Neural progenitor cell (in vitro differentiated cells): Measurements from ENCODE around the gene INPP4B. TPM values are rescaled to one million over a fixed set of nuclear protein-coding genes. Genes with fewer than 3 reads are reported as not detected.
A peak's percentile ranks its signal among the peaks of the same experiment; 100 is the strongest.

Experiments
- DNase-seq: peaks from one replicate; pipeline ENCODE4 v3.0.0-alpha.2; 2016; ENCODE audit warnings: low spot score
- H2AFZ ChIP-seq: fragments of 200-600 bp; sonication (generic); replicated peaks from 2 replicates; pipeline ENCODE4 v1.6.1; 2016; ENCODE audit warnings: antibody characterized with exemption
- H3F3A ChIP-seq: fragments of 200-600 bp; sonication (generic); 2 replicates; pipeline ENCODE4 v1.6.1; 2016; ENCODE audit warnings: antibody characterized with exemption, low read depth
- H3K27ac ChIP-seq: fragments of 200-600 bp; sonication (generic); 2 replicates; pipeline ENCODE4 v1.5.1; 2016; ENCODE audit warnings: mild to moderate bottlenecking
- H3K27me3 ChIP-seq: fragments of 200-600 bp; sonication (generic); 2 replicates; pipeline ENCODE4 v1.6.1; 2016; ENCODE audit warnings: mild to moderate bottlenecking, moderate library complexity
- H3K36me3 ChIP-seq: fragments of 200-600 bp; sonication (generic); 2 replicates; pipeline ENCODE4 v1.5.1; 2016
- H3K4me1 ChIP-seq: fragments of 200-600 bp; sonication (generic); 2 replicates; pipeline ENCODE4 v1.6.1; 2016; ENCODE audit warnings: mixed run types
- H3K4me2 ChIP-seq: fragments of 200-600 bp; sonication (generic); 2 replicates; pipeline ENCODE4 v1.6.1; 2016
- H3K4me3 ChIP-seq: fragments of 200-600 bp; sonication (generic); 2 replicates; pipeline ENCODE4 v1.5.1; 2016
- H3K79me2 ChIP-seq: fragments of 200-600 bp; sonication (generic); 2 replicates; pipeline ENCODE4 v1.6.1; 2016; ENCODE audit warnings: low read depth
- H3K9ac ChIP-seq: fragments of 200-600 bp; sonication (generic); 2 replicates; pipeline ENCODE4 v1.6.1; 2016
- H3K9me3 ChIP-seq: fragments of 200-600 bp; sonication (generic); 2 replicates; pipeline ENCODE4 v1.5.1; 2016; ENCODE audit warnings: low read depth
- H4K20me1 ChIP-seq: fragments of 200-600 bp; sonication (generic); 2 replicates; pipeline ENCODE4 v1.6.1; 2016; ENCODE audit warnings: low read depth
- H3K27ac Mint-ChIP-seq: 3 replicates; pipeline ENCODE4 v1.8.0; 2021; ENCODE audit warnings: mixed read lengths
- H3K27me3 Mint-ChIP-seq: 2 replicates; pipeline ENCODE4 v1.8.0; 2022; ENCODE audit warnings: low read depth, mild to moderate bottlenecking, inconsistent platforms, moderate library complexity, mixed read lengths; ENCODE audit not compliant: insufficient read depth
- H3K36me3 Mint-ChIP-seq: 3 replicates; pipeline ENCODE4 v1.8.0; 2021; ENCODE audit warnings: mixed read lengths
- H3K4me1 Mint-ChIP-seq: 3 replicates; pipeline ENCODE4 v1.8.0; 2021; ENCODE audit warnings: mixed read lengths
- H3K4me3 Mint-ChIP-seq: 3 replicates; pipeline ENCODE4 v1.8.0; 2021; ENCODE audit warnings: mild to moderate bottlenecking, moderate library complexity, mixed read lengths
- H3K9me3 Mint-ChIP-seq: 3 replicates; pipeline ENCODE4 v1.8.0; 2020; ENCODE audit warnings: mixed read lengths
- CTCF ChIP-seq: fragments of 200-600 bp; sonication (generic); IDR thresholded peaks from 2 replicates; pipeline ENCODE4 v1.5.1; 2017; ENCODE audit warnings: antibody characterized with exemption, mild to moderate bottlenecking
- EZH2 ChIP-seq: fragments of 200-600 bp; sonication (generic); IDR thresholded peaks from 2 replicates; pipeline ENCODE4 v1.6.1; 2017; ENCODE audit warnings: antibody characterized with exemption, mild to moderate bottlenecking, moderate library complexity
- EZH2phosphoT487 ChIP-seq: fragments of 200-600 bp; sonication (generic); IDR thresholded peaks from 2 replicates; pipeline ENCODE4 v1.6.1; 2017; ENCODE audit warnings: antibody characterized with exemption
- total RNA-seq: library from RNA; depleted of rRNA; stranded (reverse); fragments of >200 nt; gene quantifications from 2 replicates; pipeline ENCODE4 v1.2.3, GENCODE V29; 2015; ENCODE audit warnings: low replicate concordance

The INPP4B gene
- total RNA-seq, 1 donor from 2014 or later: 1.3 TPM

GRCh38 chr4:142284402-142285221, 561.5 kb downstream of the INPP4B start:
- H3K4me2 ChIP-seq: no peak overlapping the region
- no peaks in the 10 kb centered on the region for H3K36me3 Mint-ChIP-seq
- no peak for DNase-seq
- H3K4me3 Mint-ChIP-seq: no peak overlapping the region
- H4K20me1 ChIP-seq: no peaks in the 10 kb centered on the region
- no peaks in the 10 kb centered on the region for H3K79me2 ChIP-seq
- no peaks in the 10 kb centered on the region for H3K36me3 ChIP-seq
- H3K9me3 Mint-ChIP-seq: no peaks in the 10 kb centered on the region
- no peaks in the 10 kb centered on the region for H3K9me3 ChIP-seq
- no peak overlapping the region for H3K27ac ChIP-seq
- H3K27ac Mint-ChIP-seq: no peak overlapping the region
- H2AFZ ChIP-seq: no peak overlapping the region
- H3K27me3 Mint-ChIP-seq: no peaks in the 10 kb centered on the region
- TF ChIP-seq CTCF (no peak), EZH2 (no peak), EZH2phosphoT487 (no peak)
- no peak overlapping the region for H3K9ac ChIP-seq
- H3K4me1 Mint-ChIP-seq: no peaks in the 10 kb centered on the region
- no peaks in the 10 kb centered on the region for H3K4me1 ChIP-seq
- no peak overlapping the region for H3K4me3 ChIP-seq
- no peaks in the 10 kb centered on the region for H3K27me3 ChIP-seq
- H3F3A ChIP-seq: no peaks in the 10 kb centered on the region

GRCh38 chr4:142282870-142283431, 563.1 kb downstream of the INPP4B start:
- Histone ChIP-seq H3K4me1 (no peaks in the 10 kb centered on the region), H2AFZ (no peak overlapping the region), H3K9ac (no peak overlapping the region), H4K20me1 (no peaks in the 10 kb centered on the region), H3K27ac (no peak overlapping the region), H3K4me2 (no peak overlapping the region), H3F3A (no peaks in the 10 kb centered on the region), H3K9me3 (no peaks in the 10 kb centered on the region), H3K4me3 (no peak overlapping the region), H3K27me3 (no peaks in the 10 kb centered on the region), H3K36me3 (no peaks in the 10 kb centered on the region), H3K79me2 (no peaks in the 10 kb centered on the region)
- H3K4me1 Mint-ChIP-seq: no peaks in the 10 kb centered on the region
- H3K36me3 Mint-ChIP-seq: no peaks in the 10 kb centered on the region
- H3K4me3 Mint-ChIP-seq: no peak overlapping the region
- no peaks in the 10 kb centered on the region for H3K9me3 Mint-ChIP-seq
- DNase-seq: peak; percentile 24
- no peak overlapping the region for H3K27ac Mint-ChIP-seq
- no peak for TF ChIP-seq EZH2
- TF ChIP-seq CTCF: peak; percentile 75
- no peaks in the 10 kb centered on the region for H3K27me3 Mint-ChIP-seq

GRCh38 chr4:142281999-142282398, 564.1 kb downstream of the INPP4B start:
- no peak overlapping the region for H3K27ac Mint-ChIP-seq
- no peaks in the 10 kb centered on the region for H3K4me1 ChIP-seq
- H3K9me3 Mint-ChIP-seq: no peaks in the 10 kb centered on the region
- no peak overlapping the region for H3K4me2 ChIP-seq
- DNase-seq: no peak
- H3K36me3 Mint-ChIP-seq: no peaks in the 10 kb centered on the region
- H3K4me1 Mint-ChIP-seq: no peaks in the 10 kb centered on the region
- H2AFZ ChIP-seq: no peak overlapping the region
- H3K4me3 ChIP-seq: no peak overlapping the region
- no peaks in the 10 kb centered on the region for H3K36me3 ChIP-seq
- H3K9me3 ChIP-seq: no peaks in the 10 kb centered on the region
- no peak overlapping the region for H3K27ac ChIP-seq
- no peaks in the 10 kb centered on the region for H3K27me3 ChIP-seq
- H3F3A ChIP-seq: no peaks in the 10 kb centered on the region
- no peak overlapping the region for H3K9ac ChIP-seq
- H3K27me3 Mint-ChIP-seq: no peaks in the 10 kb centered on the region
- H3K4me3 Mint-ChIP-seq: no peak overlapping the region
- H3K79me2 ChIP-seq: no peaks in the 10 kb centered on the region
- TF ChIP-seq CTCF (no peak), EZH2 (no peak), EZH2phosphoT487 (no peak)
- H4K20me1 ChIP-seq: no peaks in the 10 kb centered on the region
